ENCODE measurements around the gene ZNF574. TPM values are rescaled to one million over a fixed set of nuclear protein-coding genes. Genes with fewer than 3 reads are reported as not detected.

Gene ZNF574
- total RNA-seq, 1 donor from 2014 or later, result 26.5 TPM

- Histone ChIP-seq H3K4me1 (peaks cover 5% of the 10 kb centered on the region), H3K27ac (no peak overlapping the region), H3K9me3 (no peaks in the 10 kb centered on the region), H3K4me3 (no peak overlapping the region), H3K27me3 (no peaks in the 10 kb centered on the region), H3K36me3 (no peaks in the 10 kb centered on the region)
- no peak for TF ChIP-seq POLR2AphosphoS5 (IDR thresholded peaks at IDR 0.05; ENCODE audit: insufficient read depth in 1 of 2, low read depth in 1 of 2)
- TF ChIP-seq, protein P1, sequence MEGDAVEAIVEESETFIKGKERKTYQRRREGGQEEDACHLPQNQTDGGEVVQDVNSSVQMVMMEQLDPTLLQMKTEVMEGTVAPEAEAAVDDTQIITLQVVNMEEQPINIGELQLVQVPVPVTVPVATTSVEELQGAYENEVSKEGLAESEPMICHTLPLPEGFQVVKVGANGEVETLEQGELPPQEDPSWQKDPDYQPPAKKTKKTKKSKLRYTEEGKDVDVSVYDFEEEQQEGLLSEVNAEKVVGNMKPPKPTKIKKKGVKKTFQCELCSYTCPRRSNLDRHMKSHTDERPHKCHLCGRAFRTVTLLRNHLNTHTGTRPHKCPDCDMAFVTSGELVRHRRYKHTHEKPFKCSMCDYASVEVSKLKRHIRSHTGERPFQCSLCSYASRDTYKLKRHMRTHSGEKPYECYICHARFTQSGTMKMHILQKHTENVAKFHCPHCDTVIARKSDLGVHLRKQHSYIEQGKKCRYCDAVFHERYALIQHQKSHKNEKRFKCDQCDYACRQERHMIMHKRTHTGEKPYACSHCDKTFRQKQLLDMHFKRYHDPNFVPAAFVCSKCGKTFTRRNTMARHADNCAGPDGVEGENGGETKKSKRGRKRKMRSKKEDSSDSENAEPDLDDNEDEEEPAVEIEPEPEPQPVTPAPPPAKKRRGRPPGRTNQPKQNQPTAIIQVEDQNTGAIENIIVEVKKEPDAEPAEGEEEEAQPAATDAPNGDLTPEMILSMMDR (IDR thresholded peaks at IDR 0.05), result no peak
- TF ChIP-seq POLR2A (IDR thresholded peaks at IDR 0.05), result no peak
- intact Hi-C loops (cut with DNase I), result no loop called here
- no peak for DNase-seq (ENCODE audit: extremely low spot score in 2 of 2)
Observed at GRCh38 chr19:42109896-42110295, 33.9 kb downstream of the ZNF574 start.

GRCh38 chr19:42110658-42111057 is 34.7 kb downstream of the ZNF574 start:
- H3K9me3 ChIP-seq, result no peaks in the 10 kb centered on the region
- H3K36me3 ChIP-seq, result no peaks in the 10 kb centered on the region
- H3K4me3 ChIP-seq, result no peak overlapping the region
- TF ChIP-seq, protein P1 (IDR thresholded peaks at IDR 0.05), result no peak
- TF ChIP-seq POLR2A (IDR thresholded peaks at IDR 0.05) (no peak), POLR2AphosphoS5 (IDR thresholded peaks at IDR 0.05; ENCODE audit: insufficient read depth in 1 of 2, low read depth in 1 of 2) (no peak)
- H3K27me3 ChIP-seq, result no peaks in the 10 kb centered on the region
- no peak overlapping the region for H3K27ac ChIP-seq
- intact Hi-C loops (cut with DNase I), result no loop called here
- H3K4me1 ChIP-seq, result peaks cover 5% of the 10 kb centered on the region
- DNase-seq (ENCODE audit: extremely low spot score in 2 of 2), result no peak

- no peak overlapping the region for H3K4me3 ChIP-seq
- no peaks in the 10 kb centered on the region for H3K27me3 ChIP-seq
- no peaks in the 10 kb centered on the region for H3K36me3 ChIP-seq
- TF ChIP-seq, protein P1 (IDR thresholded peaks at IDR 0.05), result no peak
- TF ChIP-seq POLR2AphosphoS5 (IDR thresholded peaks at IDR 0.05; ENCODE audit: insufficient read depth in 1 of 2, low read depth in 1 of 2) (no peak), POLR2A (IDR thresholded peaks at IDR 0.05) (no peak)
- intact Hi-C loops (cut with DNase I), result no loop called here
- no peaks in the 10 kb centered on the region for H3K9me3 ChIP-seq
- no peak overlapping the region for H3K27ac ChIP-seq
- peaks cover 5% of the 10 kb centered on the region for H3K4me1 ChIP-seq
- no peak for DNase-seq (ENCODE audit: extremely low spot score in 2 of 2)
Observed at GRCh38 chr19:42111384-42111783, 35.4 kb downstream of the ZNF574 start.

DNA sequence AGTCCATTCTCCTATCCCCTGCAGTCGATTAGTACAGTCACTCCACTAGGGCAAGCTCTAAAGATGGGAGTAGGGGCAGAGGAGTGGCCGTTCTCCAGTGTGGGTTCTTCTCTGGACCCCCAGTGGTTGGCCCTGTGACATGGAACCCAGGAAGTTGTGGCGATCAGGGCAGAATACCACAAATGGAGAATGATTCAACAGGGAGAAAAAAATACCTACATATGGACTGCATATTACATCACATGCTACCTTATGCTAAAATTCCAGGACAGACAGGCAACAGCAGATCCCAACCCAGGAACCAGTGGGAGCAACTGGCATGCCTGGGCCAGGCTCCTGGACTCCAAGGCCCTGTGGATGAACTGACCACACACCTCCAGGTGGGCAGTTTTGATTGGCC is 35.8 kb downstream of the ZNF574 start:
- H3K9me3 ChIP-seq, result no peaks in the 10 kb centered on the region
- intact Hi-C loops (cut with DNase I), result no loop called here
- no peak overlapping the region for H3K27ac ChIP-seq
- no peaks in the 10 kb centered on the region for H3K36me3 ChIP-seq
- H3K27me3 ChIP-seq, result no peaks in the 10 kb centered on the region
- no peak overlapping the region for H3K4me3 ChIP-seq
- TF ChIP-seq, protein P1 (IDR thresholded peaks at IDR 0.05), result no peak
- TF ChIP-seq POLR2AphosphoS5 (IDR thresholded peaks at IDR 0.05; ENCODE audit: insufficient read depth in 1 of 2, low read depth in 1 of 2) (no peak), POLR2A (IDR thresholded peaks at IDR 0.05) (no peak)
- DNase-seq (ENCODE audit: extremely low spot score in 2 of 2), result no peak
- peaks cover 5% of the 10 kb centered on the region for H3K4me1 ChIP-seq

- DNase-seq (ENCODE audit: extremely low spot score in 2 of 2), result no peak
- TF ChIP-seq POLR2AphosphoS5 (IDR thresholded peaks at IDR 0.05; ENCODE audit: insufficient read depth in 1 of 2, low read depth in 1 of 2) (no peak), POLR2A (IDR thresholded peaks at IDR 0.05) (no peak)
- TF ChIP-seq, protein P1 (IDR thresholded peaks at IDR 0.05), result no peak
- no peak overlapping the region for H3K27ac ChIP-seq
- H3K36me3 ChIP-seq, result no peaks in the 10 kb centered on the region
- no peaks in the 10 kb centered on the region for H3K9me3 ChIP-seq
- H3K27me3 ChIP-seq, result no peaks in the 10 kb centered on the region
- intact Hi-C loops (cut with DNase I), result no loop called here
- H3K4me3 ChIP-seq, result no peak overlapping the region
- H3K4me1 ChIP-seq, result peaks cover 5% of the 10 kb centered on the region
Observed at GRCh38 chr19:42113641-42114348, 37.8 kb downstream of the ZNF574 start.
